ENCODE measurements around the gene MAP3K7.

Gene MAP3K7

DNA sequence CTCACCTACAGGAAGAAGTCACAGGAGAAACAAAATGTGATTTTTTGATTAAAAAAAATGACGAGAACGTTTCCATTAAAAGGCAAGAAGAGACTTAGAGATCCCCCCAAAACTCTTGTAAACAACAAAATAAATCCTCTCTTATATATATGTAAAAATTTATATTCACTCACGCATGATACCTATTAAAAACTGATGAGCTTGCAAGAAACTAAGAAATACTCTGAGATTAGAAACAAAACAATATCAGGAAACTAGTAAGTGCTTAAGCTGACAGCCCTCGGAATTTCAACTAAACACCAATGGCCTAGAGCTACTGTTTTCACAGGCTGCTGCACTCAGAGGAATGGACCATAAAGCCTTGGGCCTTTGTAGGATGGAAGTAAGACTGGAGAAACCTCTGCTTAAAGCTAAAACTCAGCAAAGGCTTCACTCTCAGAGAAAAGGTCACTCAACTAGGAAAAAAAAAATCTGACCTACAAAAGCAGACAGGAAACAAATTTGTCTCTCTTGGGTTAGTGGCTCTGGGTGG, 63.0 kb downstream of the MAP3K7 start:
- Histone ChIP-seq H3K4ac (ENCODE audit: low read depth, low read length) (no peak overlapping the region), H2BK120ac (ENCODE audit: low read depth, low read length) (no peak overlapping the region), H4K5ac (ENCODE audit: low read length) (no peak overlapping the region), H3K79me1 (ENCODE audit: low read length) (no peaks in the 10 kb centered on the region), H2AK5ac (ENCODE audit: low read length) (no peak overlapping the region), H3K27ac (ENCODE audit: low read depth, low read length) (no peak overlapping the region), H3K56ac (ENCODE audit: low read length) (no peak overlapping the region), H2BK15ac (replicated peaks; ENCODE audit: low read depth) (no peak overlapping the region), H3K9ac (ENCODE audit: low read length) (no peak overlapping the region), H3K4me1 (ENCODE audit: control insufficient read depth, low read depth, low read length) (no peaks in the 10 kb centered on the region), H3K23ac (ENCODE audit: low read length) (no peak overlapping the region), H3K18ac (ENCODE audit: low read length) (no peak overlapping the region), H3K27me3 (ENCODE audit: insufficient read depth, low read length, poor library complexity) (no peaks in the 10 kb centered on the region), H2BK5ac (ENCODE audit: low read length) (no peak overlapping the region), H3K36me3 (ENCODE audit: control insufficient read depth, insufficient read depth, low read length) (no peaks in the 10 kb centered on the region), H4K8ac (ENCODE audit: low read depth, low read length) (no peak overlapping the region), H3K79me2 (ENCODE audit: control insufficient read depth, insufficient read depth, low read length) (no peaks in the 10 kb centered on the region), H3K4me2 (ENCODE audit: low read length) (no peak overlapping the region), H3K4me3 (ENCODE audit: low read length) (no peak overlapping the region)
- no peak for DNase-seq
- no CpG with 5 or more reads among the region's 4 CpGs for WGBS (ENCODE audit: extremely low coverage, insufficient coverage, low lambda C conversion rate)

DNA sequence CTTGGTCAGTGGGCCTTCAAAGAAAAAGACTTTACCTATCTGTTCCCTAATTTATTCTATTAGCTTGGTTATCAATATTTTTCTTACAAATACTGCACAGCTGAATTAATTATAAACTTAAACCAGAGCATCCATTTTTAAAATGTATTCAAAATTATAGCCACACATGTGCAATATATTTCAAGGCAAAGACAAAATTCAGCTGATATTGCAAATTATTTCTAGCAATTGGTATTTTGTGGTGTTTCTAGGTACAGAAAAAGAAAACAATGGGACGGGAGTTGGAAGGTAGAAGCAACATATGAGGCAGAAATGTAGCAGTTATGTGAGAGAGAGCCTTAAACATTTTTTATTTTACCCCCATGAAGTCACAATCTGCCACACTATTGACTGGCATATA, 64.9 kb downstream of the MAP3K7 start:
- no peak overlapping the region for H2BK15ac ChIP-seq (replicated peaks; ENCODE audit: low read depth)
- no peak overlapping the region for H3K27ac ChIP-seq (ENCODE audit: low read depth, low read length)
- H4K5ac ChIP-seq (ENCODE audit: low read length) = no peak overlapping the region
- WGBS (ENCODE audit: extremely low coverage, insufficient coverage, low lambda C conversion rate) = no CpG with 5 or more reads among the region's 1 CpG
- no peaks in the 10 kb centered on the region for H3K4me1 ChIP-seq (ENCODE audit: control insufficient read depth, low read depth, low read length)
- no peak overlapping the region for H3K18ac ChIP-seq (ENCODE audit: low read length)
- H3K9ac ChIP-seq (ENCODE audit: low read length) = no peak overlapping the region
- no peaks in the 10 kb centered on the region for H3K36me3 ChIP-seq (ENCODE audit: control insufficient read depth, insufficient read depth, low read length)
- H2AK5ac ChIP-seq (ENCODE audit: low read length) = no peak overlapping the region
- no peak overlapping the region for H3K4ac ChIP-seq (ENCODE audit: low read depth, low read length)
- H3K56ac ChIP-seq (ENCODE audit: low read length) = no peak overlapping the region
- no peaks in the 10 kb centered on the region for H3K79me1 ChIP-seq (ENCODE audit: low read length)
- no peaks in the 10 kb centered on the region for H3K27me3 ChIP-seq (ENCODE audit: insufficient read depth, low read length, poor library complexity)
- H2BK120ac ChIP-seq (ENCODE audit: low read depth, low read length) = no peak overlapping the region
- H3K4me2 ChIP-seq (ENCODE audit: low read length) = no peak overlapping the region
- H2BK5ac ChIP-seq (ENCODE audit: low read length) = no peak overlapping the region
- H3K4me3 ChIP-seq (ENCODE audit: low read length) = no peak overlapping the region
- no peak overlapping the region for H3K23ac ChIP-seq (ENCODE audit: low read length)
- H4K8ac ChIP-seq (ENCODE audit: low read depth, low read length) = no peak overlapping the region
- H3K79me2 ChIP-seq (ENCODE audit: control insufficient read depth, insufficient read depth, low read length) = no peaks in the 10 kb centered on the region
- DNase-seq = no peak

DNA sequence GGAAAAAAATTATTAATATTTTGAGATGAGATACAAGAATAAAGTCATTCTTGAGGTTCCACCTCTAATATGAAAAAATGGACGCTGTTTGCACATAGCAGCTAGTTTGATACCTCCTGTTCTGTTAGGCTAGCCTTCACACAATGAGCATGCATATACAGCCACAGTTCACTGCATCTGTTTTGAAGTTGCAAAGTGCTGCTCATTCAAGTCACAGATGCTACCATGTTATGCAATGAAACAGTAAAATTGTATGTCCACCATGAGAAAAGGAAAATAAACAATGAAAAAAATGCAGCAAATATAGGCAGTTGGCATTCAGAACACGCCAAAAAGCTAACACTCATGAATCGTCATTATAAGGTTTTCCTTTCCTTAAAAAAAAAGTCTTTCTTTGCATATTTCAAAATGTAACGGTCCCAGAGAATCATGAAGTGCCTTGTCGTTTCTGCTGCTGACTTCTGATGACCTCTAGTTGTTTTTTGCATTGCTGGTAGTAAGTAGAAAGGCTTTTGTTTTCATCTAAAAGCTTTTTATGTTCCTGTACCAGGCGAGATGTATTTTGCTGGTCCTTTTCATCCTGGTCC, 70.7 kb downstream of the MAP3K7 start:
- no CpG with 5 or more reads among the region's 6 CpGs for WGBS (ENCODE audit: extremely low coverage, insufficient coverage, low lambda C conversion rate)

DNA sequence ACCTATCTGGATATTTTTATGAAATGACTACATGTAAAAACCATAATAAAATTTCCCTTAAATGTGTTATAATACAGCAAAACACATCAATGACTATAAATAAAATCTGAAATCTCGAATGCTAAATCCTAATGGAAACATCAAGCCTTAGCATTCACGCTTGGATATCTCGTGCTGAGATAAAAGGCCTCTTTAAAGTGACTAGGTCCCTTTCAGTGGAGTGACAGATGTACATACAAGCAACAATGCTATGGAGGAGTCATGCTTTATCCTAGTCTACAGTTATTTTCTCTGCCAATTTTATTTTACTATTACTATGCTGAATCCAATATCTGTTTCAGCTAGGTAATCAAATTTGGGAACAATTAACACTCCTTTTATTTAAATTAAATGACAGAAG, 72.4 kb downstream of the MAP3K7 start:
- Histone ChIP-seq H3K27ac (ENCODE audit: low read depth, low read length) (no peak overlapping the region), H3K79me2 (ENCODE audit: control insufficient read depth, insufficient read depth, low read length) (no peaks in the 10 kb centered on the region), H3K79me1 (ENCODE audit: low read length) (no peaks in the 10 kb centered on the region), H3K18ac (ENCODE audit: low read length) (no peak overlapping the region), H4K8ac (ENCODE audit: low read depth, low read length) (no peak overlapping the region), H3K56ac (ENCODE audit: low read length) (no peak overlapping the region), H2BK120ac (ENCODE audit: low read depth, low read length) (no peak overlapping the region), H2AK5ac (ENCODE audit: low read length) (no peak overlapping the region), H3K4me3 (ENCODE audit: low read length) (no peak overlapping the region), H4K5ac (ENCODE audit: low read length) (no peak overlapping the region), H3K4ac (ENCODE audit: low read depth, low read length) (no peak overlapping the region), H2BK5ac (ENCODE audit: low read length) (no peak overlapping the region), H3K23ac (ENCODE audit: low read length) (no peak overlapping the region), H3K27me3 (ENCODE audit: insufficient read depth, low read length, poor library complexity) (no peaks in the 10 kb centered on the region), H3K9ac (ENCODE audit: low read length) (no peak overlapping the region), H3K36me3 (ENCODE audit: control insufficient read depth, insufficient read depth, low read length) (peaks cover 1% of the 10 kb centered on the region), H3K4me1 (ENCODE audit: control insufficient read depth, low read depth, low read length) (no peaks in the 10 kb centered on the region), H3K4me2 (ENCODE audit: low read length) (no peak overlapping the region), H2BK15ac (replicated peaks; ENCODE audit: low read depth) (no peak overlapping the region)
- no CpG with 5 or more reads among the region's 3 CpGs for WGBS (ENCODE audit: extremely low coverage, insufficient coverage, low lambda C conversion rate)
- no peak for DNase-seq

More for the DNA sequence above, 70.7 kb downstream of the MAP3K7 start:
- Histone ChIP-seq H3K36me3 (ENCODE audit: control insufficient read depth, insufficient read depth, low read length) (peaks cover 1% of the 10 kb centered on the region), H4K8ac (ENCODE audit: low read depth, low read length) (no peak overlapping the region), H2BK5ac (ENCODE audit: low read length) (no peak overlapping the region), H2AK5ac (ENCODE audit: low read length) (no peak overlapping the region), H3K27me3 (ENCODE audit: insufficient read depth, low read length, poor library complexity) (no peaks in the 10 kb centered on the region), H3K27ac (ENCODE audit: low read depth, low read length) (no peak overlapping the region), H2BK120ac (ENCODE audit: low read depth, low read length) (no peak overlapping the region), H3K18ac (ENCODE audit: low read length) (no peak overlapping the region), H3K4me2 (ENCODE audit: low read length) (no peak overlapping the region), H3K9ac (ENCODE audit: low read length) (no peak overlapping the region), H3K79me1 (ENCODE audit: low read length) (no peaks in the 10 kb centered on the region), H3K4me3 (ENCODE audit: low read length) (no peak overlapping the region), H3K4ac (ENCODE audit: low read depth, low read length) (no peak overlapping the region), H4K5ac (ENCODE audit: low read length) (no peak overlapping the region), H3K79me2 (ENCODE audit: control insufficient read depth, insufficient read depth, low read length) (no peaks in the 10 kb centered on the region), H3K23ac (ENCODE audit: low read length) (no peak overlapping the region), H3K4me1 (ENCODE audit: control insufficient read depth, low read depth, low read length) (no peaks in the 10 kb centered on the region), H3K56ac (ENCODE audit: low read length) (no peak overlapping the region), H2BK15ac (replicated peaks; ENCODE audit: low read depth) (no peak overlapping the region)
- no peak for DNase-seq

DNA sequence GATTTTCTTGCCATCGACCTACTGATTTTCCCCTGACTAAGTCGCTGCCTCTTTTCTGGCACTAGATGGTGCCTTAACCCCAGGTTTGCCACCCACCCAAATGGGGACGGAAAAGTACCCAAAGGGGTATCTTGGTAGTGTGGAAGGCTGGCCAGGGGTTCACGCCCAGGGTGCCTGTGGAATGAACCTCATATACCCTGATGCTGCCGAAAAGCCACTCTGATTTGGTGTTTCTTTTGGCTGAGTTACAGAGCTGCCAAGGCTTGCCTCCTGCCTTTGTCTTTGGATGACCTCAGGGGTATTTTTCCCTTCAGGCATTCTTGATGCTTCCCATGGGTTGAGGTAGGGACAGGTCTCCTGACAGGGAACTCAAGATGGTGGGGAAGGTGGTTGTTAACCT, 78.1 kb downstream of the MAP3K7 start:
- H4K8ac ChIP-seq (ENCODE audit: low read depth, low read length) = no peak overlapping the region
- no peak overlapping the region for H3K56ac ChIP-seq (ENCODE audit: low read length)
- no peaks in the 10 kb centered on the region for H3K27me3 ChIP-seq (ENCODE audit: insufficient read depth, low read length, poor library complexity)
- H2BK15ac ChIP-seq (replicated peaks; ENCODE audit: low read depth) = no peak overlapping the region
- H3K9ac ChIP-seq (ENCODE audit: low read length) = no peak overlapping the region
- H3K79me1 ChIP-seq (ENCODE audit: low read length) = no peaks in the 10 kb centered on the region
- H3K79me2 ChIP-seq (ENCODE audit: control insufficient read depth, insufficient read depth, low read length) = no peaks in the 10 kb centered on the region
- no peak overlapping the region for H3K4me3 ChIP-seq (ENCODE audit: low read length)
- H2BK120ac ChIP-seq (ENCODE audit: low read depth, low read length) = no peak overlapping the region
- no peak overlapping the region for H3K4ac ChIP-seq (ENCODE audit: low read depth, low read length)
- H4K5ac ChIP-seq (ENCODE audit: low read length) = no peak overlapping the region
- no peaks in the 10 kb centered on the region for H3K36me3 ChIP-seq (ENCODE audit: control insufficient read depth, insufficient read depth, low read length)
- H3K18ac ChIP-seq (ENCODE audit: low read length) = no peak overlapping the region
- H2AK5ac ChIP-seq (ENCODE audit: low read length) = no peak overlapping the region
- DNase-seq = peak; percentile 72
- H3K4me1 ChIP-seq (ENCODE audit: control insufficient read depth, low read depth, low read length) = no peaks in the 10 kb centered on the region
- no peak overlapping the region for H2BK5ac ChIP-seq (ENCODE audit: low read length)
- no peak overlapping the region for H3K23ac ChIP-seq (ENCODE audit: low read length)
- no CpG with 5 or more reads among the region's 5 CpGs for WGBS (ENCODE audit: extremely low coverage, insufficient coverage, low lambda C conversion rate)
- no peak overlapping the region for H3K27ac ChIP-seq (ENCODE audit: low read depth, low read length)
- H3K4me2 ChIP-seq (ENCODE audit: low read length) = no peak overlapping the region

DNA sequence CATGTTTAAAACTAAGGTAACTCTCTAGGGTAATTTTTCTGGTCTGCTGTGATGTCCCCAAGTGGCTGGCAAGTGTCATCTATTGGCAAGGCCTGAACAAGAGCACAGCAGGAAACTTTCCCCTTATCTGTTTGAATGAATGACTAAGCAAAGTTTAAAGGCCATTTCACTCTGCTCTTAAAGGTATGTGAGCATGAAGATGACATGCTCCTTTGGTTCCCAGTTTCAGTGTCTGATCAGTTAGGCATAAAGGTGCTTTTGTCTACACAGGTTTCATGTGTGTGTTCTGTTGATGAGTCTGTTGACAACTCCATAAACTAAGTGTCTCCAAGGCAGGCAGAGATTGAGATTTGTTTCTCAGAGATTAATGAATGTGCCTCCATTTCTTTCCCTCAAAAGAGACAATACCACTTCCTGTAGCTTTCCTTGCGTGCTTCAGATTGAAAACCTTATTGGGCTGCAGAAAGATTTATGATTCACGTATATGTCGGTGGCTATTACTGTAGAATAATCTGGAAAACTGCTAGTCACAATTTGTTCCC, 83.9 kb downstream of the MAP3K7 start:
- Histone ChIP-seq H2BK5ac (ENCODE audit: low read length) (peak overlapping the region; percentile 33), H3K36me3 (ENCODE audit: control insufficient read depth, insufficient read depth, low read length) (no peaks in the 10 kb centered on the region), H2BK120ac (ENCODE audit: low read depth, low read length) (peak overlapping the region; percentile 54), H3K4me3 (ENCODE audit: low read length) (no peak overlapping the region), H3K4me1 (ENCODE audit: control insufficient read depth, low read depth, low read length) (peaks cover 8% of the 10 kb centered on the region), H3K79me1 (ENCODE audit: low read length) (no peaks in the 10 kb centered on the region), H2BK15ac (replicated peaks; ENCODE audit: low read depth) (no peak overlapping the region), H3K79me2 (ENCODE audit: control insufficient read depth, insufficient read depth, low read length) (no peaks in the 10 kb centered on the region), H3K23ac (ENCODE audit: low read length) (no peak overlapping the region), H2AK5ac (ENCODE audit: low read length) (no peak overlapping the region), H3K9ac (ENCODE audit: low read length) (no peak overlapping the region), H3K27me3 (ENCODE audit: insufficient read depth, low read length, poor library complexity) (no peaks in the 10 kb centered on the region), H3K4me2 (ENCODE audit: low read length) (no peak overlapping the region), H4K5ac (ENCODE audit: low read length) (no peak overlapping the region), H4K8ac (ENCODE audit: low read depth, low read length) (no peak overlapping the region), H3K27ac (ENCODE audit: low read depth, low read length) (no peak overlapping the region), H3K4ac (ENCODE audit: low read depth, low read length) (no peak overlapping the region), H3K56ac (ENCODE audit: low read length) (peak overlapping the region; percentile 49), H3K18ac (ENCODE audit: low read length) (peak overlapping the region; percentile 97)
- no CpG with 5 or more reads among the region's 3 CpGs for whole genome bisulfite sequencing (ENCODE audit: extremely low coverage, insufficient coverage, low lambda C conversion rate)
- peak; percentile 94 for DNase-seq

All from mesendoderm (in vitro differentiated cells).